CD4-positive, alpha-beta T cell treated with Interleukin-15 for 4 hours (primary cell): ENCODE measurements around the gene OCIAD2.
"Not testable (repeated sequence)": the region's sequence is repeated elsewhere in the genome, so short reads cannot be mapped to it uniquely, and the experiment has no call there.

Experiments
- DNase-seq: peaks from one replicate; pipeline ENCODE4 v3.0.0-alpha.2; 2020; ENCODE audit warnings: low spot score

The OCIAD2 gene

GRCh38 chr4:48854395-48854683 lies 52.2 kb downstream of the OCIAD2 start:
- DNase-seq = no peak

- no peak for DNase-seq
Measured at GRCh38 chr4:48853604-48854394, 52.8 kb downstream of the OCIAD2 start.

- no peak for DNase-seq
Measured at GRCh38 chr4:48851651-48852050, 54.9 kb downstream of the OCIAD2 start.

GRCh38 chr4:48848799-48849198 lies 57.8 kb downstream of the OCIAD2 start:
- DNase-seq = not testable (repeated sequence)

- no peak for DNase-seq
Measured at GRCh38 chr4:48844843-48845242, 61.7 kb downstream of the OCIAD2 start.

- DNase-seq = no peak
Measured at GRCh38 chr4:48841045-48841827, 65.3 kb downstream of the OCIAD2 start.

- no peak for DNase-seq
Measured at GRCh38 chr4:48836658-48837057, 69.9 kb downstream of the OCIAD2 start.
